ENCODE results near the gene ESYT3. TPM values are rescaled to one million over a fixed set of nuclear protein-coding genes. Genes with fewer than 3 reads are reported as not detected.
"Not testable (repeated sequence)": the region's sequence is repeated elsewhere in the genome, so short reads cannot be mapped to it uniquely, and the experiment has no call there.

ESYT3 gene
- total RNA-seq, 3 donors from 2014 or later = 0.32 to 4.2 (median 2.3) TPM

DNA sequence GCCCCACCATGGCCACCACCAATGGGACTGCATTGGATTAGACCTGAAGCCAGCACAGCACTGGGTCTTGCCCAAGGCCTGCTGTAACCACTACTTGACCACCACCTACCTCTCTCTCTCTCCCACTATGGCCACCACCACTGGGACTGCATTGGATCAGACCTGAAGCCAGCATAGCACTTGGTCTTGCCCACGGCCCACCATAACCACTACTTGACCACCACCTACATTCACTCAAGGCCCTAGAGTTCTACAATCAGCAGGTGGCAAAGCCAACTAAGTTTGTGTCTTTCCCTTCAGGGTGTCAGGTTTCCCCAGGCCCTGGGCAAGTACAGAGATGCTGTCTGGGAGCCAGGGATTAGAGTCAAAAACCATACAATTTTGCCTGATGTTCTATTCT lies 57.6 kb downstream of the ESYT3 start:
- no peak overlapping the region for H3K4me3 ChIP-seq
- no peak overlapping the region for H3K27ac ChIP-seq
- H3K9me3 ChIP-seq = peaks cover 12 to 35% of the 10 kb centered on the region in 2 donors
- no peaks in the 10 kb centered on the region for H3K4me1 ChIP-seq
- DNase-seq (ENCODE audit: low spot score in 2 of 2) = no peak
- no peaks in the 10 kb centered on the region for H3K27me3 ChIP-seq
- no peaks in the 10 kb centered on the region for H3K36me3 ChIP-seq
- no peak for TF ChIP-seq POLR2A (IDR thresholded peaks at IDR 0.05)
- TF ChIP-seq POLR2AphosphoS5 (IDR thresholded peaks at IDR 0.05) = no peak
- TF ChIP-seq, protein P1, sequence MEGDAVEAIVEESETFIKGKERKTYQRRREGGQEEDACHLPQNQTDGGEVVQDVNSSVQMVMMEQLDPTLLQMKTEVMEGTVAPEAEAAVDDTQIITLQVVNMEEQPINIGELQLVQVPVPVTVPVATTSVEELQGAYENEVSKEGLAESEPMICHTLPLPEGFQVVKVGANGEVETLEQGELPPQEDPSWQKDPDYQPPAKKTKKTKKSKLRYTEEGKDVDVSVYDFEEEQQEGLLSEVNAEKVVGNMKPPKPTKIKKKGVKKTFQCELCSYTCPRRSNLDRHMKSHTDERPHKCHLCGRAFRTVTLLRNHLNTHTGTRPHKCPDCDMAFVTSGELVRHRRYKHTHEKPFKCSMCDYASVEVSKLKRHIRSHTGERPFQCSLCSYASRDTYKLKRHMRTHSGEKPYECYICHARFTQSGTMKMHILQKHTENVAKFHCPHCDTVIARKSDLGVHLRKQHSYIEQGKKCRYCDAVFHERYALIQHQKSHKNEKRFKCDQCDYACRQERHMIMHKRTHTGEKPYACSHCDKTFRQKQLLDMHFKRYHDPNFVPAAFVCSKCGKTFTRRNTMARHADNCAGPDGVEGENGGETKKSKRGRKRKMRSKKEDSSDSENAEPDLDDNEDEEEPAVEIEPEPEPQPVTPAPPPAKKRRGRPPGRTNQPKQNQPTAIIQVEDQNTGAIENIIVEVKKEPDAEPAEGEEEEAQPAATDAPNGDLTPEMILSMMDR (IDR thresholded peaks at IDR 0.05) = no peak
- intact Hi-C loops (cut with DNase I; ENCODE audit: low total_unique reads) = no loop called here

DNA sequence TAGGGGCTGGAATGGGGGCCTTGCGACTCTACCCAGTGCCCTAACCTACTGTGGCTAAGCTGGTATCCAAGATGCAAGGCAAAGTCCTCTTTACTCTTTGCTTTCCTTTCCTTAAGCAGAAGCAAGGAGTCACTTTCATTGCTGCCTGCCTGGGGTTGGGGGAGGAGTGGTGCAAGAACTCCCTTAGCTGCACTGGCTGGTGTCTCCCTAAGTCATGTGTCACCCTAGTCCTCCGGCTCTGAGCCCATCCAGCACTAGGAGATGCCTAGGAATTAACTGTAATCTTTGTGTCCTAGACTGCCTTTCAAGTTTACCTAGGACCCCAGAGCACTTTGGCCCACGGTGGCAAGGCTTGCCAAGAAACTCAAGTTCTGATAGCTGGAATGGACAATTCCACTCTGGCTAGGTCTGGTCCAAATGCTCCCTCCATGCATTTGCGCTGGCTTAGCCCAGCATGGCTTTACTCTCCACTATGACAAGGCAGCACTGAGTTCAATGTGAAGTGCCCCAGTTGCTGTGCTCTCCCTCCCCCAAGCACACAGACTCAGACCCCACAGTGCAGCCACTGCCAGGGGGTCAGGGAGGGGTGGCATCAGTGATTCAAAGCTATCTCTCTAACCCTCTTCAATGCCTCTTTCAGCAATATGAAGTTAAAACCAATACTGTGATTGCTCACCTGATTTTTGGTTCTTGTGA lies 58.7 kb downstream of the ESYT3 start:
- TF ChIP-seq, protein P1 (IDR thresholded peaks at IDR 0.05) = no peak
- TF ChIP-seq POLR2A (IDR thresholded peaks at IDR 0.05) (no peak), POLR2AphosphoS5 (IDR thresholded peaks at IDR 0.05) (no peak)
- Histone ChIP-seq H3K27ac (no peak overlapping the region), H3K36me3 (no peaks in the 10 kb centered on the region), H3K27me3 (no peaks in the 10 kb centered on the region), H3K4me3 (no peak overlapping the region), H3K9me3 (peaks cover under 1 to 23% of the 10 kb centered on the region in 2 donors), H3K4me1 (no peaks in the 10 kb centered on the region)
- DNase-seq (ENCODE audit: low spot score in 2 of 2) = no peak
- intact Hi-C loops (cut with DNase I; ENCODE audit: low total_unique reads) = no loop called here

DNA sequence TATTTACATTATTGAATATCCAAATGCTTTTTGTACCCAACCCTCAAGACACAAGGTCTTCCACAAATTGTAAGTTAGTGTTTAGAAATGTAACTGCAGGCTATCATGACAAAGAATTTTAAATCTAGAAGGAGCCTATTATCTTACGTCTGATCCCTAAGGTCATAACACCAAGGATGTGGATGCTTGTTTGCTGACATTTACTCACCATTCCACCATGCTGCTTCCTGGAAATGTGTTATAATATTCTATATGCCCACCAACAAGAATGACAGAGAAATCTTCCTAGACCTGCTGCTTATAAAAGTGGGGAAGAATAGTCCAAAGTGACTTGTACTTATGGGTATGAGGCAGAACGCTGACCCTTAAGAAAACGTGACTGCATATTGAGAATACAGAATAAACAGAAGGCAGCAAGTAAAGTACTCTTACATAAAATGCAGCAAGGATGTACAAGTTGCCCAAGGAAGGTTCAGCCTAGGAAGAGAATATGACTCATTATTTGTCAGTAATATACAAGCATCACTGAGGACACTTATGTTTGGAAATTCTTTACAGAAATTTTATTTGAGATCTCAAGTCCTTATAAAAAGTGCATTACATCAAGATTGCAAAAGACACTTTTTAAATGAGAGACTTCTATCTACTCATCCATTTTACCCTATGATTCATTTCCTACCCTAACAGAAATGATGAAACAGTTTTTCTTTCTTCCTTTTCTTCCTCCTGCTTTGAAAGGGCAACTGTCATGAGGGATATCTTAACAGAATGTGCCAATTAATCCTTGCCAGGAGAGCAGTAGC lies 59.6 kb downstream of the ESYT3 start:
- no peak for DNase-seq (ENCODE audit: low spot score in 2 of 2)
- H3K27me3 ChIP-seq = no peaks in the 10 kb centered on the region
- intact Hi-C loops (cut with DNase I; ENCODE audit: low total_unique reads) = no loop called here
- H3K4me1 ChIP-seq = no peaks in the 10 kb centered on the region
- no peak overlapping the region for H3K27ac ChIP-seq
- no peak for TF ChIP-seq POLR2AphosphoS5 (IDR thresholded peaks at IDR 0.05)
- TF ChIP-seq POLR2A (IDR thresholded peaks at IDR 0.05) = no peak
- TF ChIP-seq, protein P1 (IDR thresholded peaks at IDR 0.05) = no peak
- H3K4me3 ChIP-seq = no peak overlapping the region
- no peaks in the 10 kb centered on the region for H3K36me3 ChIP-seq
- peaks cover 0 to 15% of the 10 kb centered on the region in 2 donors for H3K9me3 ChIP-seq

DNA sequence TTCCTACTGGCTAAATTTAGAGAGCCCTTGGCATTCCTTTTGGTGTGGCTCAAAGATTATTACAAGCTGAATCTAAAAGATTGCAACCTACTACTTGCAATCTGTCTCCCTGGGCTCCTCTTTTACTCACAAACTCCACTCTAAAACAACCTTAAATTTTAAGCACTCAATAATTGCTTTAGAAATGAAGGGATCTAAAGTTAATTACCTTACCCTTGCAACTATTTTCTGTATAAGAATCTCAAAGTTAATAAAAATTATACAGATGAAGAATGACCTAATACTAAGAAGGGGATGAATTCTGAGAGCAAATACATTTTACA lies 60.2 kb downstream of the ESYT3 start:
- Histone ChIP-seq H3K4me3 (no peak overlapping the region), H3K27me3 (no peaks in the 10 kb centered on the region), H3K36me3 (no peaks in the 10 kb centered on the region), H3K9me3 (peaks cover 0 to 12% of the 10 kb centered on the region in 2 donors), H3K4me1 (no peaks in the 10 kb centered on the region), H3K27ac (no peak overlapping the region)
- TF ChIP-seq, protein P1 (IDR thresholded peaks at IDR 0.05) = no peak
- TF ChIP-seq POLR2A (IDR thresholded peaks at IDR 0.05) = no peak
- no peak for TF ChIP-seq POLR2AphosphoS5 (IDR thresholded peaks at IDR 0.05)
- DNase-seq (ENCODE audit: low spot score in 2 of 2) = no peak
- intact Hi-C loops (cut with DNase I; ENCODE audit: low total_unique reads) = no loop called here

DNA sequence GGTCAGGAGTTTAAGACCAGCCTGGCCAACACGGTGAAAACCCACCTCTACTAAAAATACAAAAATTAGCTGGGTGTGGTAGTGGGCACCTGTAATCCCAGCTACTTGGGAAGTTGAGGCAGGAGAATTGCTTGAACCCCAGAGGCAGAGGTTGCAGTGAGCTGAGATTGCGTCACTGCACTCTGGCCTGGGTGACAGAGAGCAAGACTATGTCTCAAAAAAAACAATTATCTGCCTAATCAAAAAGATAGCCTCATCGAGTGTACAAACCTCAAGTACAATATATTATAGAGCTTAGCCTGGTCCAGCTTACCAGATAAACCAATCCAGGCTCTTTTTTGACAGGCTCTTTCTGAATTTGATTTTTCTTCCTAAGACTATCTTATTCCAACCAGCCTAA lies 61.2 kb downstream of the ESYT3 start:
- intact Hi-C loops (cut with DNase I; ENCODE audit: low total_unique reads); DNase-seq (ENCODE audit: low spot score in 2 of 2); H3K4me1 ChIP-seq; H3K27me3 ChIP-seq; H3K4me3 ChIP-seq; H3K27ac ChIP-seq; H3K36me3 ChIP-seq: not testable (repeated sequence)
- H3K9me3 ChIP-seq = peaks cover 0 to 12% of the 10 kb centered on the region in 2 donors

Measured in breast epithelium (tissue), 4 donors.